Activated naive CD8-positive, alpha-beta T cell treated with anti-CD3 and anti-CD28 coated beads for 36 hours (primary cell): ENCODE measurements around the gene FIBP. TPM values are rescaled to one million over a fixed set of nuclear protein-coding genes. Genes with fewer than 3 reads are reported as not detected.

Experiments used
- DNase-seq: peaks from one replicate; pipeline ENCODE4 v3.0.0; 2021
- H3K27ac Mint-ChIP-seq: one replicate; pipeline ENCODE4 v1.8.0; 2022; ENCODE audit warnings: mild to moderate bottlenecking, moderate library complexity, mixed read lengths
- H3K27me3 Mint-ChIP-seq: one replicate; pipeline ENCODE4 v1.8.0; 2022; ENCODE audit warnings: mild to moderate bottlenecking, mixed read lengths
- H3K36me3 Mint-ChIP-seq: one replicate; pipeline ENCODE4 v1.8.0; 2021; ENCODE audit warnings: mild to moderate bottlenecking, mixed read lengths
- H3K4me1 Mint-ChIP-seq: one replicate; pipeline ENCODE4 v1.8.0; 2021; ENCODE audit warnings: mixed read lengths
- H3K4me3 Mint-ChIP-seq: one replicate; pipeline ENCODE4 v1.8.0; 2022; ENCODE audit warnings: mild to moderate bottlenecking, moderate library complexity, mixed read lengths
- H3K9me3 Mint-ChIP-seq: one replicate; pipeline ENCODE4 v1.8.0; 2022; ENCODE audit warnings: mixed read lengths
- total RNA-seq, 2 experiments: library from RNA; stranded (reverse); gene quantifications; one replicate each; pipeline ENCODE4 v1.2.3, GENCODE V29; 2021

The FIBP gene
- total RNA-seq, 2 experiments from 2014 or later: 113 to 114 TPM

DNA sequence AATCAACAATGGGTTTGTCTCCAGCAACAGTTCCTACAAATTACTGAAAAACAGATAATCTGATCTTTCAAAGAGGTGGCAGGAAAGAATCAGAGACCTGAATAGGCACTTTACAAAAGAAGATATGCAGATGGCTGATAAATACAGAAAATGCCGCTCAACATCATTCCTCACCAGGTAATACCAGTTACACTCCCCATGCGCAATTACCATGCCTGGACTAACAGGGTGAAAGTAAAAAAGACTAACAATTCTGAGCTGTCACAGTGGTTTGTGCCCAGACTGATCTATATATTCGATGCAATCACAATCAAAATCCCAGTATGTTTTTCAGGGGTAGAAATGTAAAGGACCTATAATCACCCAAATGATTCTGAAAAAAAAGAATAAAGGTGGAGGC, 44.5 kb downstream of the FIBP start:
- no peak overlapping the region for H3K27ac Mint-ChIP-seq
- H3K4me1 Mint-ChIP-seq: no peaks in the 10 kb centered on the region
- no peaks in the 10 kb centered on the region for H3K27me3 Mint-ChIP-seq
- no peaks in the 10 kb centered on the region for H3K9me3 Mint-ChIP-seq
- H3K4me3 Mint-ChIP-seq: no peak overlapping the region
- no peak for DNase-seq
- H3K36me3 Mint-ChIP-seq: no peaks in the 10 kb centered on the region

DNA sequence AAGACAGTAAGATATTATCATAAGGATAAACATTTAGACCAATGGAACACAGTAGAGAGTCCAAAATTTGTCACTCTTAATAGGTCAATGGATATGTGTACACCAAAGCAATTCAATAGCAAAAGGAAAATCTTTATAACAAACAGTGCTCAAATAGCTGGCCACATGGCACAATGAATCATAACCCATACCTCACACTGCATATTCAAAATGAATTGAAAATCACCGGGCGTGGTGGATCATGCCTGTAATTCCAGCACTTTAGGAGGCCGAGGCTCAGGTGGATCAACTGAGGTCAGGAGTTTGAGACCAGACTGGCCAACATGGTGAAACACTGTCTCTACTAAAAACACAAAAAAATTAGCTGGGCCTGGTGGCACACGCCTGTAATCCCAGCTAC, 46.1 kb downstream of the FIBP start:
- no peak overlapping the region for H3K27ac Mint-ChIP-seq
- H3K4me3 Mint-ChIP-seq: no peak overlapping the region
- no peaks in the 10 kb centered on the region for H3K27me3 Mint-ChIP-seq
- no peak for DNase-seq
- H3K4me1 Mint-ChIP-seq: no peaks in the 10 kb centered on the region
- no peaks in the 10 kb centered on the region for H3K36me3 Mint-ChIP-seq
- no peaks in the 10 kb centered on the region for H3K9me3 Mint-ChIP-seq

- Mint-ChIP-seq H3K27me3 (peaks cover 5% of the 10 kb centered on the region), H3K36me3 (peaks cover 5% of the 10 kb centered on the region), H3K27ac (no peak overlapping the region), H3K9me3 (peaks cover 3% of the 10 kb centered on the region), H3K4me3 (no peak overlapping the region), H3K4me1 (peaks cover 20% of the 10 kb centered on the region)
- no peak for DNase-seq
These were observed 54.1 kb downstream of the FIBP start for GRCh38 chr11:65834202-65834601.

Other genes with a start within 250 kb of the FIBP start
- gene RELA, start 225.6 kb downstream of the FIBP start, total RNA-seq: 10 to 100 TPM; 69.6 to 71.6 TPM
- 10 to 100 TPM; 65.0 to 65.4 TPM for gene KAT5, start 176.2 kb downstream of the FIBP start, total RNA-seq
- gene RNASEH2C, start 167.7 kb downstream of the FIBP start, total RNA-seq: 100 to 1,000 TPM; 104 to 108 TPM
- gene AP5B1, start 107.5 kb downstream of the FIBP start, total RNA-seq: 10 to 100 TPM; 20.4 to 20.6 TPM
- under 1 TPM; 0.42 to 0.45 TPM for gene OVOL1, start 101.4 kb downstream of the FIBP start, total RNA-seq
- 1 to 10 TPM; 2.4 to 3.3 TPM for gene SNX32, start 54.5 kb downstream of the FIBP start, total RNA-seq
- gene CFL1, start 30.3 kb downstream of the FIBP start, total RNA-seq: 1,000 to 10,000 TPM; 1,050 to 1,075 TPM
- gene MUS81, start 28.0 kb downstream of the FIBP start, total RNA-seq: 10 to 100 TPM; 64.0 to 67.4 TPM
- 1 to 10 TPM; 8.5 to 8.9 TPM for gene EFEMP2, start 15.7 kb downstream of the FIBP start, total RNA-seq
- gene CTSW, start 8.6 kb downstream of the FIBP start, total RNA-seq: 10 to 100 TPM; 39.3 to 41.5 TPM
- gene CCDC85B, start 2.2 kb upstream of the FIBP start, total RNA-seq: 10 to 100 TPM; 78.5 to 81.3 TPM
- 10 to 100 TPM; 15.8 to 16.0 TPM for gene FOSL1, start 11.9 kb upstream of the FIBP start, total RNA-seq
- 10 to 100 TPM; 16.8 to 16.9 TPM for gene C11orf68, start 30.6 kb upstream of the FIBP start, total RNA-seq
- gene DRAP1, start 31.0 kb upstream of the FIBP start, total RNA-seq: 100 to 1,000 TPM; 108 to 109 TPM
- not detected for gene TSGA10IP, start 57.0 kb upstream of the FIBP start, total RNA-seq
- 10 to 100 TPM; 59.6 to 62.6 TPM for gene SART1, start 73.3 kb upstream of the FIBP start, total RNA-seq
- 10 to 100 TPM; 56.8 to 63.7 TPM for gene EIF1AD, start 113.7 kb upstream of the FIBP start, total RNA-seq
- 100 to 1,000 TPM; 253 to 277 TPM for gene BANF1, start 114.0 kb upstream of the FIBP start, total RNA-seq
- gene CST6, start 123.5 kb upstream of the FIBP start, total RNA-seq: not detected
- not detected for gene CATSPER1, start 138.0 kb upstream of the FIBP start, total RNA-seq
- gene GAL3ST3, start 160.7 kb upstream of the FIBP start, total RNA-seq: under 1 TPM; 0.70 to 0.95 TPM
- 100 to 1,000 TPM; 268 TPM for gene SF3B2, start 163.9 kb upstream of the FIBP start, total RNA-seq
- gene PACS1, start 181.8 kb upstream of the FIBP start, total RNA-seq: 10 to 100 TPM; 58.4 to 61.4 TPM